ENCODE results near the gene RECK. TPM values are rescaled to one million over a fixed set of nuclear protein-coding genes. Genes with fewer than 3 reads are reported as not detected.
A peak's percentile ranks its signal among the peaks of the same experiment; 100 is the strongest.

Gene RECK
- total and polyA plus RNA-seq, 8 donors: 0.95 to 4.6 (median 1.7) TPM

GRCh38 chr9:36037549-36038122, 923 bp downstream of the RECK start:
- no peaks in the 10 kb centered on the region for H3K4me1 ChIP-seq
- H3K4me3 ChIP-seq: peak overlapping the region; percentile 61 to 82 (median 72)
- H3K9me3 ChIP-seq: no peaks in the 10 kb centered on the region
- ATAC-seq (peak; percentile 5 to 27 (median 14)), DNase-seq (no peak), FAIRE-seq (no peak)
- 13 to 23% methylated on average over 15 to 18 of the region's 18 CpGs for WGBS, 2 donors
- TF ChIP-seq CTCF (IDR thresholded peaks at IDR 0.05): no peak
- peak overlapping the region in 1 of 4 donors; percentile 17 for H3K27ac ChIP-seq
- intact Hi-C loops (cut with DNase I): no loop called here
- no peaks in the 10 kb centered on the region for H3K36me3 ChIP-seq
- no peaks in the 10 kb centered on the region for H3K27me3 ChIP-seq

DNA sequence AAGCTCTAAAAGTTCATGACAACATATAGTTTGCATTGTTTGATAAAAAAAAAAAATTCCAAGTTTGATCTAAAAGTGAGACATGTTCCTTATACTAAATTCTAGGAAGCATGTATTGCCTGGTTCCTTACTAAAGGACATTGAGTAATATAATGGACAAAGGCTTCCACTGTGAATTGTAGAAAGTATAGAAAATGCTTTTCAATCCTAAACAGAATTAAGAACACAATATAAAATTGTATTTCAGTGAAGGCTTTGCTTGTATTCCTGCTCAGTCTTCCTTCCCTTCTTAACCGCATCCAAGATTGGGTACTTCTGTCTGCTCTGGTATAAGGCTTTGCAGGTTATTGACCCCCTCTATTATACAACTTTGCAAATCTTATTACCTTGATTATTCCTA, 2.4 kb downstream of the RECK start:
- WGBS, 2 donors: 100% methylated on average over 1 of the region's 1 CpG
- Histone ChIP-seq H3K9me3 (no peaks in the 10 kb centered on the region), H3K27me3 (no peaks in the 10 kb centered on the region), H3K36me3 (no peaks in the 10 kb centered on the region), H3K4me1 (no peaks in the 10 kb centered on the region), H3K4me3 (no peak overlapping the region), H3K27ac (no peak overlapping the region)
- ATAC-seq (no peak), DNase-seq (no peak), FAIRE-seq (no peak)
- intact Hi-C loops (cut with DNase I): no loop called here
- TF ChIP-seq CTCF (IDR thresholded peaks at IDR 0.05): no peak

DNA sequence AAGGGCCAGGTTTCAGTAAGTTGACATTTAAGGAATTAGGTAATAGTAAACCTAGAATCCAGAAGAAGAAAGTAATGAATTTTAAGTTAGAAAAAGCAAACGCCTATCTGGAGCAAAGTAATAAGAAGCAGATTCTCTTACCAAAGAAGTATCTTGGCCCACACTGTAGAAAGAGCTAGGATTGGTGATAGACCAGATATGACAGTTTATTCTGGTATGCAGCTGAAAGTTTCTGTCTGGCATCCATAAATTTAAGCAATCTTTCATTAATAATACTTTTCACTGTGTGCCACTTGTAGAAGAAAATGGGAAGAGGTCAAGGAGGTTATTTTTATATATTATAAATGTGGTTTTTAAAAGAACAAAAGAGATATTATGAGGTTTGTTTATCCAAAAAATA, 3.0 kb downstream of the RECK start:
- Histone ChIP-seq H3K27ac (no peak overlapping the region), H3K4me3 (no peak overlapping the region), H3K9me3 (no peaks in the 10 kb centered on the region), H3K27me3 (no peaks in the 10 kb centered on the region), H3K36me3 (no peaks in the 10 kb centered on the region), H3K4me1 (no peaks in the 10 kb centered on the region)
- DNase-seq (no peak), ATAC-seq (no peak), FAIRE-seq (no peak)
- 79 to 91% methylated on average over 1 of the region's 1 CpG for WGBS, 2 donors
- TF ChIP-seq CTCF (IDR thresholded peaks at IDR 0.05): no peak
- intact Hi-C loops (cut with DNase I): no loop called here

- no peak for ATAC-seq
Observed at GRCh38 chr9:36040271-36040925, 3.7 kb downstream of the RECK start.

More at GRCh38 chr9:36040271-36040925, 3.7 kb downstream of the RECK start:
- intact Hi-C loops (cut with DNase I): no loop called here
- H3K27me3 ChIP-seq: no peaks in the 10 kb centered on the region
- no peaks in the 10 kb centered on the region for H3K4me1 ChIP-seq
- no peaks in the 10 kb centered on the region for H3K9me3 ChIP-seq
- no peaks in the 10 kb centered on the region for H3K36me3 ChIP-seq
- no peak overlapping the region for H3K4me3 ChIP-seq
- no peak for DNase-seq
- no peak for TF ChIP-seq CTCF (IDR thresholded peaks at IDR 0.05)
- WGBS, 2 donors: 78 to 91% methylated on average over 1 of the region's 1 CpG
- H3K27ac ChIP-seq: no peak overlapping the region
- FAIRE-seq: no peak
